H9 (cell line): ENCODE measurements around the gene HECTD3. TPM values are rescaled to one million over a fixed set of nuclear protein-coding genes. Genes with fewer than 3 reads are reported as not detected.
"Not testable (repeated sequence)": the region's sequence is repeated elsewhere in the genome, so short reads cannot be mapped to it uniquely, and the experiment has no call there.

Experiments used
- DNase-seq: peaks from one replicate; pipeline ENCODE4 v3.0.0-alpha.2; 2017
- H2AFZ ChIP-seq: one replicate; pipeline ENCODE4 v1.6.1; 2013; ENCODE audit warnings: mild to moderate bottlenecking, low read length, control low read depth, moderate library complexity
- H2AK5ac ChIP-seq: 2 replicates; pipeline ENCODE4 v1.6.1; 2013; ENCODE audit warnings: low read length, control low read depth, mixed read lengths; ENCODE audit not compliant: insufficient read length
- H2BK120ac ChIP-seq: one replicate; pipeline ENCODE4 v1.6.1; 2013; ENCODE audit warnings: low read depth, mild to moderate bottlenecking, low read length, control low read depth, inconsistent platforms; ENCODE audit not compliant: poor library complexity, severe bottlenecking
- H2BK12ac ChIP-seq: 2 replicates; pipeline ENCODE4 v1.6.1; 2013; ENCODE audit warnings: low read length, control low read depth, mixed read lengths, low read depth; ENCODE audit not compliant: insufficient read length
- H2BK15ac ChIP-seq: 2 replicates; pipeline ENCODE4 v1.6.1; 2013; ENCODE audit warnings: low read depth, low read length, control low read depth
- H2BK20ac ChIP-seq: one replicate; pipeline ENCODE4 v1.6.1; 2013; ENCODE audit warnings: low read depth, mild to moderate bottlenecking, low read length, control low read depth, inconsistent platforms; ENCODE audit not compliant: poor library complexity, severe bottlenecking
- H2BK5ac ChIP-seq: 2 replicates; pipeline ENCODE4 v1.6.1; 2013; ENCODE audit warnings: low read length, control low read depth, mixed read lengths; ENCODE audit not compliant: insufficient read length
- H3K14ac ChIP-seq: 2 replicates; pipeline ENCODE4 v1.6.1; 2013; ENCODE audit warnings: low read length, control low read depth; ENCODE audit not compliant: insufficient read depth
- H3K18ac ChIP-seq: 2 replicates; pipeline ENCODE4 v1.6.1; 2013; ENCODE audit warnings: low read depth, mild to moderate bottlenecking, mixed read lengths, low read length, control low read depth; ENCODE audit not compliant: insufficient read length
- H3K23ac ChIP-seq: 2 replicates; pipeline ENCODE4 v1.6.1; 2013; ENCODE audit warnings: low read length, control low read depth, mixed read lengths, low read depth; ENCODE audit not compliant: insufficient read length
- H3K23me2 ChIP-seq: 2 replicates; pipeline ENCODE4 v1.6.1; 2013; ENCODE audit warnings: low read depth, mild to moderate bottlenecking, mixed read lengths, low read length, control low read depth; ENCODE audit not compliant: insufficient read length, poor library complexity, severe bottlenecking
- H3K27ac ChIP-seq: 2 replicates; pipeline ENCODE4 v1.5.1; 2013; ENCODE audit warnings: low read length, control low read depth, mixed read lengths, low read depth; ENCODE audit not compliant: insufficient read length
- H3K27me3 ChIP-seq: 2 replicates; pipeline ENCODE4 v1.6.1; 2013; ENCODE audit warnings: low read length, control low read depth, inconsistent platforms; ENCODE audit not compliant: insufficient read depth
- H3K4ac ChIP-seq: 2 replicates; pipeline ENCODE4 v1.6.1; 2013; ENCODE audit warnings: low read depth, mild to moderate bottlenecking, control low read depth, inconsistent platforms, low read length, moderate library complexity
- H3K4me1 ChIP-seq: 2 replicates; pipeline ENCODE4 v1.6.1; 2013; ENCODE audit warnings: low read length, control low read depth, inconsistent platforms; ENCODE audit not compliant: insufficient read depth
- H3K4me2 ChIP-seq: 2 replicates; pipeline ENCODE4 v1.6.1; 2013; ENCODE audit warnings: low read length, control low read depth, mixed read lengths; ENCODE audit not compliant: insufficient read length, insufficient read depth
- H3K56ac ChIP-seq: 2 replicates; pipeline ENCODE4 v1.6.1; 2013; ENCODE audit warnings: low read depth, mild to moderate bottlenecking, mixed read lengths, low read length, control low read depth; ENCODE audit not compliant: insufficient read length
- H3K79me1 ChIP-seq: 2 replicates; pipeline ENCODE4 v1.6.1; 2013; ENCODE audit warnings: low read depth, mild to moderate bottlenecking, moderate library complexity, low read length, control low read depth, inconsistent platforms; ENCODE audit not compliant: insufficient read depth, poor library complexity, severe bottlenecking
- H3K79me2 ChIP-seq: 2 replicates; pipeline ENCODE4 v1.6.1; 2013; ENCODE audit warnings: low read length, control low read depth, inconsistent platforms; ENCODE audit not compliant: insufficient read depth
- H3K9ac ChIP-seq: 2 replicates; pipeline ENCODE4 v1.6.1; 2013; ENCODE audit warnings: low read length, control low read depth, mixed read lengths; ENCODE audit not compliant: insufficient read length; ENCODE audit errors: extremely low read depth
- H3K9me3 ChIP-seq: one replicate; pipeline ENCODE4 v1.6.1; 2013; ENCODE audit warnings: low read depth, low read length, inconsistent platforms; ENCODE audit not compliant: control insufficient read depth
- H3T11ph ChIP-seq: one replicate; pipeline ENCODE4 v1.6.1; 2013; ENCODE audit warnings: mild to moderate bottlenecking, low read length, control low read depth, inconsistent platforms
- H4K20me1 ChIP-seq: one replicate; pipeline ENCODE4 v1.6.1; 2013; ENCODE audit not compliant: control insufficient read depth, insufficient read length, insufficient read depth
- H4K5ac ChIP-seq: 2 replicates; pipeline ENCODE4 v1.6.1; 2013; ENCODE audit warnings: low read depth, mild to moderate bottlenecking, mixed read lengths, low read length, control low read depth; ENCODE audit not compliant: insufficient read length
- H4K8ac ChIP-seq: replicated peaks from 2 replicates; pipeline ENCODE4 v1.6.1; 2013; ENCODE audit warnings: low read length, control low read depth, mixed read lengths, low read depth; ENCODE audit not compliant: insufficient read length
- H4K91ac ChIP-seq: 2 replicates; pipeline ENCODE4 v1.6.1; 2013; ENCODE audit warnings: low read depth, mild to moderate bottlenecking, moderate library complexity, mixed read lengths, low read length, control low read depth; ENCODE audit not compliant: insufficient read length
- H3K27ac Mint-ChIP-seq, 3 experiments: 2 replicates in 2 of 3; 3 replicates in 1 of 3; pipeline ENCODE4 v1.8.0; 2020 to 2021; ENCODE audit warnings: mixed read lengths in 3 of 3, mild to moderate bottlenecking in 1 of 3, moderate library complexity in 1 of 3
- H3K27me3 Mint-ChIP-seq: 2 replicates; pipeline ENCODE4 v1.8.0; 2021; ENCODE audit warnings: low read depth, mild to moderate bottlenecking, moderate library complexity, mixed read lengths
- H3K36me3 Mint-ChIP-seq, 3 experiments: 2 replicates in 2 of 3; 3 replicates in 1 of 3; pipeline ENCODE4 v1.8.0; 2020 to 2021; ENCODE audit warnings: low read depth in 3 of 3, mixed read lengths in 3 of 3; ENCODE audit not compliant: insufficient read depth in 1 of 3
- H3K4me1 Mint-ChIP-seq, 2 experiments: 2 replicates each; pipeline ENCODE4 v1.8.0; 2020; ENCODE audit warnings: mixed read lengths in 2 of 2
- H3K4me3 Mint-ChIP-seq, 2 experiments: 2 replicates in 1 of 2; 3 replicates in 1 of 2; pipeline ENCODE4 v1.8.0; 2020 to 2021; ENCODE audit warnings: mild to moderate bottlenecking in 2 of 2, mixed read lengths in 2 of 2, moderate library complexity in 1 of 2
- H3K9me3 Mint-ChIP-seq, 2 experiments: 2 replicates in 1 of 2; 3 replicates in 1 of 2; pipeline ENCODE4 v1.8.0; 2020; ENCODE audit warnings: mild to moderate bottlenecking in 2 of 2, mixed read lengths in 2 of 2, moderate library complexity in 1 of 2
- WGBS: extraction: QIAGEN DNeasy Blood & Tissue Kit; methylation state at CpG from one replicate; pipeline ENCODE4 v1.1.7; 2013; ENCODE audit warnings: missing lambda C conversion rate, low lambda C conversion rate, mixed read lengths; ENCODE audit not compliant: insufficient read length; ENCODE audit errors: extremely low coverage; 5-methylcytosine and 5-hydroxymethylcytosine counted together
- total RNA-seq: library from RNA; stranded (reverse); gene quantifications from 2 replicates; pipeline ENCODE4 v1.2.1, GENCODE V29; 2021

HECTD3 gene
- total RNA-seq, 1 experiment from 2014 or later, result 36.0 TPM

DNA sequence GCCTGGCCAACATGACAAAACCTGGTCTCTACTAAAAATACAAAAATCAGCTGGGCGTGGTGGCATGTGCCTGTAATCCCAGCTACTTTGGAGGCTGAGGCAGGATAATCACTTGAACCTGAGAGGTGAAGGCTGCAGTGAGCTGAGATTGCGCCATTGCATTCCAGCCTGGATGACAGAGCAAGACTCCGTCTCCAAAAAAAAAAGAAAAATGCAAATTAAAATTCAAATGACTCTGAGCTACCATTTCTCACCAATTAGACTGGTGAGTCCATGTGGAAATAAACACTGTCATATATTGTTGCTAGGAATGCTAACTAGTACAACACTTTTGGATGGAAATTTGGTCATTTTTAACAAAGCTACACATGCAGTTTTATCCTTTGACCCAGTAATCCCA is 53.6 kb downstream of the HECTD3 start:
- H3K23me2 ChIP-seq, H3K9ac ChIP-seq, H2BK15ac ChIP-seq, H4K91ac ChIP-seq, H3K79me1 ChIP-seq, H2AK5ac ChIP-seq, H4K8ac ChIP-seq, H4K5ac ChIP-seq, H3K27me3 ChIP-seq, H3K4me1 Mint-ChIP-seq, H3K14ac ChIP-seq, H3K27me3 Mint-ChIP-seq, H3K9me3 ChIP-seq, H3K79me2 ChIP-seq, H3T11ph ChIP-seq, H3K4ac ChIP-seq, H2AFZ ChIP-seq, H3K23ac ChIP-seq, H2BK120ac ChIP-seq, H3K27ac ChIP-seq, H3K18ac ChIP-seq, H2BK20ac ChIP-seq, DNase-seq, H2BK5ac ChIP-seq, H3K4me3 Mint-ChIP-seq, H2BK12ac ChIP-seq, H3K4me1 ChIP-seq, H3K9me3 Mint-ChIP-seq, H3K4me2 ChIP-seq, H3K56ac ChIP-seq, H4K20me1 ChIP-seq, H3K27ac Mint-ChIP-seq: not testable (repeated sequence)
- peaks cover 6 to 12% (median 10%) of the 10 kb centered on the region in 3 experiments; a peak in 6 of 7 replicates for H3K36me3 Mint-ChIP-seq
- WGBS, result no CpG with 5 or more reads among the region's 3 CpGs

DNA sequence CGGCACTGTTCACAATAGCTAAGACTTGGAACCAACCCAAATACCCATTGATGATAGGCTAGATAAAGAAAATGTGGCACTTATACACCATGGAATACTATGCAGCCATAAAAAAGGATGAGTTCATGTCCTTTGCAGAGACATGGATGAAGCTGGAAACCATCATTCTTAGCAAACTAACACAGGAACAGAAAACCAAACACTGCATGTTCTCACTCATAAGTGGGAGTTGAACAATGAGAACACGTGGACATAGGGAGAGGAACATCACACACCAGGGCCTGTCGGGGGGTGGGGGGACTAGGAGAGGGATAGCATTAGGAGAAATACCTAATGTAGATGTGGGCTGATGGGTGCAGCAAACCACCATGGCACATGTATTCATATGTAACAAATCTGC is 55.0 kb downstream of the HECTD3 start:
- not testable (repeated sequence) for H3K4me1 ChIP-seq, H4K8ac ChIP-seq, H3K23me2 ChIP-seq, H4K5ac ChIP-seq, H3K27ac ChIP-seq, H3K4me1 Mint-ChIP-seq, H4K20me1 ChIP-seq, H3K4ac ChIP-seq, H3K9me3 ChIP-seq, H2BK15ac ChIP-seq, H4K91ac ChIP-seq, H2BK120ac ChIP-seq, H2BK20ac ChIP-seq, H3K56ac ChIP-seq, H3K79me1 ChIP-seq, H3K27ac Mint-ChIP-seq, H2AFZ ChIP-seq, H3T11ph ChIP-seq, H3K79me2 ChIP-seq, H3K23ac ChIP-seq, H2AK5ac ChIP-seq, H2BK12ac ChIP-seq, H3K27me3 ChIP-seq, H2BK5ac ChIP-seq, H3K9me3 Mint-ChIP-seq, H3K9ac ChIP-seq, H3K27me3 Mint-ChIP-seq, H3K4me2 ChIP-seq, H3K14ac ChIP-seq, H3K18ac ChIP-seq, H3K4me3 Mint-ChIP-seq, DNase-seq
- WGBS, result no CpG with 5 or more reads among the region's 3 CpGs
- H3K36me3 Mint-ChIP-seq, result peaks cover 6 to 13% (median 10%) of the 10 kb centered on the region in 3 experiments; a peak in 6 of 7 replicates
